Esophagus squamous epithelium (tissue), 5 donors: ENCODE measurements around the gene HDAC3. TPM values are rescaled to one million over a fixed set of nuclear protein-coding genes. Genes with fewer than 3 reads are reported as not detected.

ENCODE experiments used
- DNase-seq: peaks from one replicate; lab custom pipeline; 2025; lab: John Stamatoyannopoulos, UW
- H3K27ac ChIP-seq, 4 donors: fragments of 200-600 bp; sonication (generic); one replicate each; pipeline ENCODE4 v1.5.1; 2016 to 2019; ENCODE audit warnings: mild to moderate bottlenecking in 1 of 4
- H3K27me3 ChIP-seq, 4 donors: fragments of 200-600 bp; sonication (generic); 1 replicate in 3 of 4; 2 replicates in 1 of 4; pipeline versions ENCODE4 v1.5.1 to v1.6.0; 2017 to 2021; ENCODE audit warnings: antibody characterized with exemption in 1 of 4
- H3K36me3 ChIP-seq, 3 donors: fragments of 200-600 bp; sonication (generic); one replicate each; pipeline ENCODE4 v1.5.1; 2016 to 2019
- H3K4me1 ChIP-seq, 3 donors: fragments of 200-600 bp; sonication (generic); one replicate each; pipeline ENCODE4 v1.5.1; 2017 to 2019
- H3K4me3 ChIP-seq, 4 donors: fragments of 200-600 bp; sonication (generic); 1 replicate in 3 of 4; 2 replicates in 1 of 4; pipeline ENCODE4 v1.5.1; 2016 to 2019; ENCODE audit warnings: mild to moderate bottlenecking in 2 of 4, moderate library complexity in 1 of 4
- H3K9me3 ChIP-seq, 3 donors: fragments of 200-600 bp; sonication (generic); one replicate each; pipeline ENCODE4 v1.5.1; 2016 to 2019
- POLR2A ChIP-seq, 4 donors: fragments of 450-650 bp; IDR thresholded peaks; one replicate each; pipeline ENCODE4 v1.6.1; 2017; ENCODE audit warnings: antibody characterized with exemption in 4 of 4, mild to moderate bottlenecking in 4 of 4, moderate library complexity in 3 of 4
- WGBS, 2 donors: methylation state at CpG; one replicate each; pipeline ENCODE4 v1.1.5; 2018; 5-methylcytosine and 5-hydroxymethylcytosine counted together
- intact Hi-C: fragments of 100-400 bp; cut with DNase I; formaldehyde crosslinking; loops from one replicate; pipeline ENCODE4 v1.15.0; 2022
- total RNA-seq, 4 donors: library from RNA; depleted of rRNA; stranded (reverse); fragments of >200 nt; gene quantifications; one replicate each; pipeline ENCODE4 v1.1.0, GENCODE V29; 2016
- TF ChIP-seq, protein P1 (sequence below), 6 experiments: fragments of 450-650 bp in 4 of 6; fragments of 200-600 bp in 2 of 6; sonication (generic) in 2 of 6; IDR thresholded peaks; one replicate each; pipeline ENCODE4 v1.5.1; 2016 to 2019; ENCODE audit warnings: antibody characterized with exemption in 6 of 6, mild to moderate bottlenecking in 4 of 6, moderate library complexity in 4 of 6
- donor health status: DM: yes; HTN: yes; CAD: no.

The HDAC3 gene
- total RNA-seq, 4 donors from 2014 or later: 33.0 to 60.8 (median 40.4) TPM

DNA sequence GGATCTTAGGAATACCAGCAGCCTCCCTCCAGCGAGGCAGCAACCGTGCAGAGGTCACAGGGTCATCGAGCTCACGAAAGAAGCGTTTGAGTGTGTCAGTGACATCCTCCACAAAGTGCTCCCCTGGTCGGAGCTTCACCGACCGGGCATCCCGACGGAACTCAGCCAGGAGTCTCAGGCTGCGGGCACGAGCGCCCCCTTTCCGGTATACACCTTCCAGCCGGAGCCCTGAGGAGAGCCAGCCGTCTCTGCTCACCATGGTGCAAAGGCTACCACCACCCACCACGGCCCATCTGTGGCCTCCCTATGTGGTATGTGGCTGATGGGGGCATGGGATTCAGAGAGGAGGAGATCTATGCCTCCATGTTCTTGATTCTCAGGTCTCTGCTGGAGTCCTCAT, 25.4 kb upstream of the HDAC3 start:
- no peak overlapping the region for H3K27ac ChIP-seq
- H3K9me3 ChIP-seq: no peaks in the 10 kb centered on the region
- no peak for DNase-seq
- peaks cover 0 to 6% (median 0%) of the 10 kb centered on the region in 3 donors for H3K4me1 ChIP-seq
- intact Hi-C loops: no loop called here
- TF ChIP-seq POLR2A (IDR thresholded peaks at IDR 0.05): no peak
- TF ChIP-seq, protein P1, sequence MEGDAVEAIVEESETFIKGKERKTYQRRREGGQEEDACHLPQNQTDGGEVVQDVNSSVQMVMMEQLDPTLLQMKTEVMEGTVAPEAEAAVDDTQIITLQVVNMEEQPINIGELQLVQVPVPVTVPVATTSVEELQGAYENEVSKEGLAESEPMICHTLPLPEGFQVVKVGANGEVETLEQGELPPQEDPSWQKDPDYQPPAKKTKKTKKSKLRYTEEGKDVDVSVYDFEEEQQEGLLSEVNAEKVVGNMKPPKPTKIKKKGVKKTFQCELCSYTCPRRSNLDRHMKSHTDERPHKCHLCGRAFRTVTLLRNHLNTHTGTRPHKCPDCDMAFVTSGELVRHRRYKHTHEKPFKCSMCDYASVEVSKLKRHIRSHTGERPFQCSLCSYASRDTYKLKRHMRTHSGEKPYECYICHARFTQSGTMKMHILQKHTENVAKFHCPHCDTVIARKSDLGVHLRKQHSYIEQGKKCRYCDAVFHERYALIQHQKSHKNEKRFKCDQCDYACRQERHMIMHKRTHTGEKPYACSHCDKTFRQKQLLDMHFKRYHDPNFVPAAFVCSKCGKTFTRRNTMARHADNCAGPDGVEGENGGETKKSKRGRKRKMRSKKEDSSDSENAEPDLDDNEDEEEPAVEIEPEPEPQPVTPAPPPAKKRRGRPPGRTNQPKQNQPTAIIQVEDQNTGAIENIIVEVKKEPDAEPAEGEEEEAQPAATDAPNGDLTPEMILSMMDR (IDR thresholded peaks at IDR 0.05): no peak
- H3K4me3 ChIP-seq: no peak overlapping the region
- no peaks in the 10 kb centered on the region for H3K27me3 ChIP-seq
- H3K36me3 ChIP-seq: peaks cover 0 to 25% (median 0%) of the 10 kb centered on the region in 3 donors
- WGBS, 2 donors: 81% methylated on average over 13 of the region's 17 CpGs; no CpG with 5 or more reads in 1 of the 2 donors

DNA sequence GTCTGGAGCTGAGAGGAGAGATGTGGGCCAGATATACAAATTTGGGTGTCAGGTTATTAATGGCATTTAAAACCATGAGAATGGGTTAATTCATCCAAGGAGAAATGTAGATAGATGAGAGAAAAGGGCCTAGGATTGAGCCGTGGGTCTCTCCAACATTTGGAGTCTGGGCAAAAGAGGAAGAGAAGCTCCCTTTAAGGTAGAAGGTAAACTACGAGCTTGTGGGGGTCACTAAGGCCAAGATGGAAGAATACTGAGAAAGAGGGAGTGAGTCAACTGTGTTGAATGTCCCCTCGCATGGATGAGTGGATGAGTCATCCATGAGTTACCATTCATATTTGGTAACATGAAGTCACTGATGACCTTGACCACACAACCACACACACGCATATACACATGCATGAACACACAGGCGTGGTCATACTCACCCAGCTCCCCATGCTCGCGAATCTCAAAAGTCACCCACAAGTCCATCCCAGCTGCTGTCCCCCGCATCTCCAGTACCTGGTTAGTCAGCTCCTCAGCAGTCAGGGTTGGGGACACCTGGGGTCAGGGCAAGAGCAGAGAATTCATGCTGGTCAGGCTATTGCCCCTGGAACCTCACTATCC, 21.4 kb upstream of the HDAC3 start:
- no peaks in the 10 kb centered on the region for H3K27me3 ChIP-seq
- 72 to 75% methylated on average over 8 of the region's 8 CpGs for WGBS, 2 donors
- no peak overlapping the region for H3K4me3 ChIP-seq
- intact Hi-C loops: no loop called here
- no peaks in the 10 kb centered on the region for H3K4me1 ChIP-seq
- H3K36me3 ChIP-seq: peaks cover 0 to 32% (median 0%) of the 10 kb centered on the region in 3 donors
- no peak for DNase-seq
- H3K9me3 ChIP-seq: no peaks in the 10 kb centered on the region
- no peak overlapping the region for H3K27ac ChIP-seq
- no peak for TF ChIP-seq POLR2A (IDR thresholded peaks at IDR 0.05)
- TF ChIP-seq, protein P1 (IDR thresholded peaks at IDR 0.05): no peak

DNA sequence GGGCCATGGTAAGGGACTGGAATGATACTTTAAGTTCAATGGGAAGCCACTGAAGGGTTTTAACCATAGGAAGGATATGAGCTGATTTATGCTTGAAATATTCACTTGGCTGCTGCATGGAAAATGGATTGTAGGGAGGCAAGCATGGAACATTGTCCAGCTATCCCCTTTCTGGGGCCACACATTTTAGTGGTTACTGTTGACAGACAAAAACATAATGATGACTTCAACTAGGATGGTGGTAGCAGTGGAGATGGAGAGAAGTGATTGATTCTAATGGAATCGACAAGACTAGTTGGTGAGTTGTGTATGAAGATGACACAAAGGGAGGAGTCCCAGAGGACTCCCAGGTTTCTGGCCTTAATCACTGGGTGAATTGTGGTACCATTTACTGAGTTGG, 20.8 kb upstream of the HDAC3 start:
- no peaks in the 10 kb centered on the region for H3K9me3 ChIP-seq
- H3K27me3 ChIP-seq: no peaks in the 10 kb centered on the region
- no peak overlapping the region for H3K27ac ChIP-seq
- H3K4me1 ChIP-seq: no peaks in the 10 kb centered on the region
- H3K4me3 ChIP-seq: no peak overlapping the region
- intact Hi-C loops: no loop called here
- TF ChIP-seq, protein P1 (IDR thresholded peaks at IDR 0.05): no peak
- no peak for TF ChIP-seq POLR2A (IDR thresholded peaks at IDR 0.05)
- peaks cover 0 to 30% (median 0%) of the 10 kb centered on the region in 3 donors for H3K36me3 ChIP-seq
- no peak for DNase-seq
- 91 to 100% methylated on average over 1 of the region's 1 CpG for whole genome bisulfite sequencing, 2 donors

DNA sequence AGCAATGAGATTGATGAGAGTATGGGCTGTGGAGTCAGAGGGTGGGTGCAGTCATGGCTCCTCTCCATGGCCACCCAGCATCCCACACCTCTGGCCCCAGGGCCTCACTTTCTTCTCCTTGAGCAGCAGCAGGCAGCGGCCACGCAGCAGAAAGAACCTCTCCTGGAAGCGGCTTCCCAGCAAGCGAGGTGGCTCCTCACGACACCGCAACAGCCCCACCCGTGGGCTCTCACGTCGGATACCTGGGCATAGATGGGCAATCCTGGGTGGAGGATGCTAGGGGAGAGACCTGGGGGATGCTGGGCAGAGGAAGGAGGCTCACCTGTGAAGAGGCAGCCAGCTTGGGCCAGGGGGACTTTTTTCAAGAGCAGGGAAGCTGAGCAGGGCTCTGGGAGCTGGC, 19.7 kb upstream of the HDAC3 start:
- 82% methylated on average over 7 of the region's 9 CpGs; no CpG with 5 or more reads in 1 of the 2 donors for WGBS, 2 donors
- Histone ChIP-seq H3K27ac (no peak overlapping the region), H3K4me1 (peaks cover under 1 to 7% (median 5%) of the 10 kb centered on the region in 3 donors), H3K27me3 (no peaks in the 10 kb centered on the region), H3K36me3 (peaks cover 0 to 30% (median 0%) of the 10 kb centered on the region in 3 donors), H3K9me3 (no peaks in the 10 kb centered on the region), H3K4me3 (no peak overlapping the region)
- TF ChIP-seq, protein P1 (IDR thresholded peaks at IDR 0.05): no peak
- TF ChIP-seq POLR2A (IDR thresholded peaks at IDR 0.05): no peak
- no peak for DNase-seq
- intact Hi-C loops: no loop called here

DNA sequence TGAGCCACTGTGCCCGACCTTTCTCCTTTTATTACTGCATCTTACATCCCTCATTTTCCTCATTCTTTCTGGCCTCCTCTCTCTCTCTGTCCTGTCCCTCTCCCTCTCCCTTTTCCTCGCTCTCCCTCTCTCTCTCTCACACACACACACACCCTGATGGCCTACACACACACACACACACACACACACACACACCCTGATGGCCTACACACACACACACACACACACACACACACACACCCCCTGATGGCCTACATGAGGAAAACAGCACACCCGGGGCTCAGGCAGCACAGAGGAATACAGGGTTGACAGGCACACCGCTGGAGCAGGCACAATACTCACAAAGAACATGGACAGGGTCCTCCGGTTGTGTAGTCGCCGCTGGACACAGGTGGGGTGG, 18.4 kb upstream of the HDAC3 start:
- no peak for DNase-seq
- TF ChIP-seq, protein P1 (IDR thresholded peaks at IDR 0.05): no peak
- no peak for TF ChIP-seq POLR2A (IDR thresholded peaks at IDR 0.05)
- no peaks in the 10 kb centered on the region for H3K9me3 ChIP-seq
- H3K27me3 ChIP-seq: no peaks in the 10 kb centered on the region
- peaks cover 0 to 30% (median 0%) of the 10 kb centered on the region in 3 donors for H3K36me3 ChIP-seq
- WGBS, 2 donors: 84 to 92% methylated on average over 6 to 7 of the region's 7 CpGs
- intact Hi-C loops: no loop called here
- no peak overlapping the region for H3K27ac ChIP-seq
- peaks cover 10 to 20% (median 13%) of the 10 kb centered on the region in 3 donors for H3K4me1 ChIP-seq
- H3K4me3 ChIP-seq: no peak overlapping the region
